ENCODE results near the gene ROBO2.

ROBO2 gene

DNA sequence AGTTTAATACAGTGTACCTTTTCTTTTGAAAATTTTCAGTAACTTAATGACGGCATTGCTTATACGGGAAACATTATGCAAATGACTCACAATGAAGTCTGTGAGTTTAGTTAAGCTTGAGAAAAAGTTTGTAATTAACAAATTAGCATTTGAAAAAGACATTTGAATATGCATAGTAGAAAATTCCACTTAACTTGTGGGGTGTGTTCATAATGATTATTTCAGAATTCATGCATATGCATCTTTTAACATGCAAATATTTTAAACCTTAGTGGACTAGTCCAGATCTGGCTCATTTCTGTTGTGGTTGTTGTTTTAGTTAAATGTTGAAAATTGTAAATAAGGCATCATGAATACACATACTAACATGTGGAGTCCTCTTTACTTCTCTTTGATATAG lies 239.4 kb downstream of the ROBO2 start:
- TF ChIP-seq, protein P1, sequence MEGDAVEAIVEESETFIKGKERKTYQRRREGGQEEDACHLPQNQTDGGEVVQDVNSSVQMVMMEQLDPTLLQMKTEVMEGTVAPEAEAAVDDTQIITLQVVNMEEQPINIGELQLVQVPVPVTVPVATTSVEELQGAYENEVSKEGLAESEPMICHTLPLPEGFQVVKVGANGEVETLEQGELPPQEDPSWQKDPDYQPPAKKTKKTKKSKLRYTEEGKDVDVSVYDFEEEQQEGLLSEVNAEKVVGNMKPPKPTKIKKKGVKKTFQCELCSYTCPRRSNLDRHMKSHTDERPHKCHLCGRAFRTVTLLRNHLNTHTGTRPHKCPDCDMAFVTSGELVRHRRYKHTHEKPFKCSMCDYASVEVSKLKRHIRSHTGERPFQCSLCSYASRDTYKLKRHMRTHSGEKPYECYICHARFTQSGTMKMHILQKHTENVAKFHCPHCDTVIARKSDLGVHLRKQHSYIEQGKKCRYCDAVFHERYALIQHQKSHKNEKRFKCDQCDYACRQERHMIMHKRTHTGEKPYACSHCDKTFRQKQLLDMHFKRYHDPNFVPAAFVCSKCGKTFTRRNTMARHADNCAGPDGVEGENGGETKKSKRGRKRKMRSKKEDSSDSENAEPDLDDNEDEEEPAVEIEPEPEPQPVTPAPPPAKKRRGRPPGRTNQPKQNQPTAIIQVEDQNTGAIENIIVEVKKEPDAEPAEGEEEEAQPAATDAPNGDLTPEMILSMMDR (IDR thresholded peaks at IDR 0.05; ENCODE audit: low read length, missing control alignments): no peak
- DNase-seq (ENCODE audit: low read depth): no peak
- H3K4me3 ChIP-seq (replicated peaks; ENCODE audit: low read depth, low read length): no peak overlapping the region

- DNase-seq (ENCODE audit: low read depth): no peak
- TF ChIP-seq, protein P1 (IDR thresholded peaks at IDR 0.05; ENCODE audit: low read length, missing control alignments): no peak
- H3K4me3 ChIP-seq (replicated peaks; ENCODE audit: low read depth, low read length): no peak overlapping the region
Measured at GRCh38 chr3:77281721-77282120, 241.8 kb downstream of the ROBO2 start.

- no peak overlapping the region for H3K4me3 ChIP-seq (replicated peaks; ENCODE audit: low read depth, low read length)
- DNase-seq (ENCODE audit: low read depth): no peak
- TF ChIP-seq, protein P1 (IDR thresholded peaks at IDR 0.05; ENCODE audit: low read length, missing control alignments): no peak
Measured at GRCh38 chr3:77283108-77283507, 243.2 kb downstream of the ROBO2 start.

- TF ChIP-seq, protein P1 (IDR thresholded peaks at IDR 0.05; ENCODE audit: low read length, missing control alignments): no peak
- DNase-seq (ENCODE audit: low read depth): no peak
- no peak overlapping the region for H3K4me3 ChIP-seq (replicated peaks; ENCODE audit: low read depth, low read length)
Measured at GRCh38 chr3:77288348-77288747, 248.4 kb downstream of the ROBO2 start.

GRCh38 chr3:77296527-77296926 lies 256.6 kb downstream of the ROBO2 start:
- no peak overlapping the region for H3K4me3 ChIP-seq (replicated peaks; ENCODE audit: low read depth, low read length)
- no peak for DNase-seq (ENCODE audit: low read depth)
- TF ChIP-seq, protein P1 (IDR thresholded peaks at IDR 0.05; ENCODE audit: low read length, missing control alignments): no peak

DNA sequence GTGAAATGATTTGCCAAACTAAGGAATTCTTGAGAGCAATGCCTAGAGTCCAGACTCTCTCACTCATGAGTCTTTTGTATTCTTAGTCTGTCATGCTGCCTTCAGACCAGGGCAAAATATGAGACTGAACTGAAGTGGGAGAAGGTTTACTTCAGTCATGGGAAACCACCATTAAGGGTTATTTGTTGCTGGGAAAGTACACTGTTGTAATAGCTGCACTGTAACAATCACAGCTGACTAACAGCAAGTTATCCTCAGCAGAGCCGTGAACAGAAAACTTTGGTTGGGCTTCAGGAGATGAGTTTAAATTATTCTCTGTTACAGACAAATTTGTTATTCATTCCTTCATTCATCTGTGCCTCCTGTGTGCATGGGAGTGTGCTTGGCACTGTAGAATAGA lies 258.5 kb downstream of the ROBO2 start:
- DNase-seq (ENCODE audit: low read depth): no peak
- TF ChIP-seq, protein P1 (IDR thresholded peaks at IDR 0.05; ENCODE audit: low read length, missing control alignments): no peak
- H3K4me3 ChIP-seq (replicated peaks; ENCODE audit: low read depth, low read length): no peak overlapping the region

DNA sequence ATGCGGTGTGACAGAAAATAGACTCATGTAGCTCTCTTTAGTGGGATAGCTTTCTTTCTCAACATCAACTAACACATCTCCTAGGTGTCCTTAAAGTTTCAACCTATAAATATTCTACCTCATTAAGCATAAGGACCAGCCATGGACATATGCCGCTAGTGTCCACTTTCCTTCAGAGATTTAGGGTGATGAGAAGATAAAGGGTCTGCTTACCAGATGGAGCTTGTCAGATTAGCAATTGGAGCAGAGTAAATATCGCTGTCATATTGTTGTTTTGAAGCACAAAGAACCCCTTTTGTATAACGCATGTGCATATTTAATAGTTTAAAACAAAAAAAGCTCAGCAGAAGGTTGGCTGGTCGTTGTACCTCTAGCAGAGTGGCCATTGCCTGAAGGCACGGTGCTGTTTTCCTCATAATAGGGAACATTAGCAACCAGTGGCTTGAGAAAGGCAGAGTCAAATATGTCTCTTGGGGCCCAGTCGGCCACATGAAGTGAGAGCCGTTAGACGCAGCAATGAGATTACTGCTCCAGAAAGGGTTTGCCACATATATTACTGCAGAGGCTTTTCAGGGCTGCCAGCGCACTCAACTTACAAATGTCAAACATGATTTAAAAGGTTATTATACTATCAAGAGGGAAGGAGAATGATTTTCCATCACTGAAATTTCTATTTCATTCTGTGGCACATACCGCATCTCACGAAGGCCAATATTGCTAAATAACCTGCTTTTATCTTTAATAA lies 264.2 kb downstream of the ROBO2 start:
- TF ChIP-seq, protein P1 (IDR thresholded peaks at IDR 0.05; ENCODE audit: low read length, missing control alignments): no peak
- no peak overlapping the region for H3K4me3 ChIP-seq (replicated peaks; ENCODE audit: low read depth, low read length)
- no peak for DNase-seq (ENCODE audit: low read depth)

All from fibroblast of pulmonary artery (primary cell).